Measurements from ENCODE around the gene NPTX1. TPM values are rescaled to one million over a fixed set of nuclear protein-coding genes. Genes with fewer than 3 reads are reported as not detected.

Gene NPTX1
- total RNA-seq, 1 experiment from 2014 or later: 0.80 TPM

- DNase-seq (ENCODE audit: low read depth): peak; percentile 12
Observed at GRCh38 chr17:80446645-80447405, 29.6 kb downstream of the NPTX1 start.

DNA sequence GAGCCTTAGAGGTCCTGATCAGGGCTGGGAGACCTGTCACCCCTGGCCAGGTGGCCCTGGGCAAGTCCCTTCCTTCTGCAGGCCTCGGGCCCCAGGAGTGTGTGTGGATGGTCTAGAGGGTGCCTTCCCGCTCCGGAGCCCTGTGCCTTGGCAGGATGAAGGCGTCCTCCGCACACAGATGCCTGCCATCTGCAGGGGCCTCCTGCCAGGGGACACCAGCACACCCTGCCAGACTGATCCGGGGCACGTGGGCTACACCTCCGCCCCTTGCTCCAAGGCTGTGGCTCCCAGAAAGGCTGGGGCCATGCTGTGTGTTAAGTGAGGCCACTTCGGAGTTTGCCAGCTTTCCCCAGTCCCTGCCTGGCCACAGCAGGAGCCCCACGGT is 30.7 kb downstream of the NPTX1 start:
- no peak for DNase-seq (ENCODE audit: low read depth)

GRCh38 chr17:80445007-80445725 is 31.2 kb downstream of the NPTX1 start:
- no peak for DNase-seq (ENCODE audit: low read depth)

- DNase-seq (ENCODE audit: low read depth): no peak
Observed at GRCh38 chr17:80444644-80444979, 31.8 kb downstream of the NPTX1 start.

DNA sequence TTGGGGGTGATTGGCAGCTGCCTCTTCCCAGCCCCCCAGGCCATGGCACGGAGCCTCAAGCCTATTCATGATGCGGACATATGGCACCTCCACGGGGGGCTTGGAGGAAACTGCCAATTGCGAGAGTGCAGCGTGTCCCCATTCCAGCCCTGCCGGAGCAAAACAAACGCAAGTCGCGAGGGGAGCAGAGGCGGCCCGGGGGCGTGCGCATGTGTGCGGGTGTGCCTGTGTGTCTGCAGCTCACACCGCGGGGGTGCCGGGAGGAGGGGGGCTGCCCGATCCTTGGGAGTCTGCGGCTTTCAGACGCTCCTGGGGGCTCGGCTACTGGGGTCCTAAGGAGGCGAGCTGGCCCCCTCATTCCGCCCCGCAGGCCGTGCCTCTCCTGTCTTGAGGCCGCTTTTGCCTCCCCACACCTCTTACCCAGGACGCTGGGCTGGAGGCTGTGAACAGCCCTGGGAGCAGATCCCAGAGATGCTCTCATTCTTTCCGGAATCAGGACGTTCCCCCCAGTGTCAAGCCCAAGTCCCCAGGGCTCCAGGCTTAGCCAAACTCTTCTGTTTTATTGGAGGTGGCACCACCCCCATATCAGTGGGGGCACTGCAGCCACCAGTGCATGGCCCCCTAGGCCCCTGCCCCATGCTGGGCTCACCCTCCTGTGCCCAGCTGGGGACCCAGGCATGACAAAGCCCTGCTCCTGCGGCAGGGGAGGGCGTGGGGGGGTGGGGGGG is 32.3 kb downstream of the NPTX1 start:
- no peak for DNase-seq (ENCODE audit: low read depth)

GRCh38 chr17:80443498-80443897 is 32.9 kb downstream of the NPTX1 start:
- DNase-seq (ENCODE audit: low read depth): no peak

GRCh38 chr17:80442764-80443163 is 33.6 kb downstream of the NPTX1 start:
- no peak for DNase-seq (ENCODE audit: low read depth)

- no peak for DNase-seq (ENCODE audit: low read depth)
Observed at GRCh38 chr17:80442323-80442659, 34.1 kb downstream of the NPTX1 start.

DNA sequence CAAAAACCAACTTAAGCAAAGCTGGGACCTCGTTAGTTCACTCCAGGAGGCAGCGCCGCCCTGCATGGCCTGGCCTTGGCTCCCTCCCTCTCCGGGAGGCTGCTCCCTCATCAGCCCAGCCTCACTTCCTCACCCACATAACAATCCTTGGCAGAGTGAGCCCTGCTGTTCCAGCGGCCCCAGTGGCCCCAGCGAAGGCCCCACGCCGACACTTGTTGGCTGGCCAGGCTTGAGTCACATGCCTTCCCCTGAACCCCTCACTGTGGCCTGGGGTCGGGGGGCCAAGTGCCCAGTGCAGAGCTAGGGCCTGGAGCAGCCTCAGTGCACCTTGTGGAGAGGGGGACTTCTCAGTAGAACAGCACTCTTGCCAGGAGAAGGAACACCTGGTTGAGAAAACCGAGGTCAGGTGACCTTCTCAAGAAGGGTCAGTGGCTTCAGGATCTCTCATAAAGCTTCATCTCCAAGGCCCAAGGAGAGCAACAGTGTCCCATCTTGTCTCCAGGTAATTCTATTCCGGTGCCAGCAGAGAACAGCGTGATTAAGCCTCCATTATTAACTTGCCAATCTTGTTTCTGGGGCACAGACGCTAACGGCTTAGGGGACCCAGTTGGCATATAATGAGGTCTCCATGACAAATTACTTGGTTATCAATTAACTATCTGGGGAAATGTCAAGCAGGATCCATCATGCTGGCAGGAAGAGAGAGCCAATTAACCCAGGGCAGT is 34.6 kb downstream of the NPTX1 start:
- no peak for DNase-seq (ENCODE audit: low read depth)

GRCh38 chr17:80441133-80441578 is 35.3 kb downstream of the NPTX1 start:
- peak; percentile 20 for DNase-seq (ENCODE audit: low read depth)

- DNase-seq (ENCODE audit: low read depth): no peak
Observed at GRCh38 chr17:80439499-80439898, 36.9 kb downstream of the NPTX1 start.

DNA sequence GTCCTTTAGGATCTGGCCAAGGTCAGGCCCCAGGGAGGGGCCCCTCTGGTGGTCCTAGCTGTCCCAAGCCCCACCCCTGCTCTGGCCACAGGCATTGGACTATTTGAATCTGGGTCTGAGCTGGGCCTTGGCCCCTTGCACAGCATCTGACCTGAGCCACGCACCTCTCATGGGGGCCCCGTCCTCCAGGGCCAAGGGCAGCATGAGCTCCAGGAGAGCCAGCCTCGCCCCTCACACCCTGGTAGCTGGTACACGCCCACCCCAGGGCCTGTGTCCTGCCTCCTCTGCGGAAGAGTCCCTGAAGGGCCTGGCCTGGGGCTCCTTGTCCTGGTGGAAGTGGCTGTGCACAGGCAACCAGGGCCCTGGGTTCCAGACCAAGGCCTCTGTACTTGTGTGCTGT is 37.6 kb downstream of the NPTX1 start:
- no peak for DNase-seq (ENCODE audit: low read depth)

- DNase-seq (ENCODE audit: low read depth): no peak
Observed at GRCh38 chr17:80437532-80437931, 38.9 kb downstream of the NPTX1 start.

- no peak for DNase-seq (ENCODE audit: low read depth)
Observed at GRCh38 chr17:80433916-80434666, 42.3 kb downstream of the NPTX1 start.

DNA sequence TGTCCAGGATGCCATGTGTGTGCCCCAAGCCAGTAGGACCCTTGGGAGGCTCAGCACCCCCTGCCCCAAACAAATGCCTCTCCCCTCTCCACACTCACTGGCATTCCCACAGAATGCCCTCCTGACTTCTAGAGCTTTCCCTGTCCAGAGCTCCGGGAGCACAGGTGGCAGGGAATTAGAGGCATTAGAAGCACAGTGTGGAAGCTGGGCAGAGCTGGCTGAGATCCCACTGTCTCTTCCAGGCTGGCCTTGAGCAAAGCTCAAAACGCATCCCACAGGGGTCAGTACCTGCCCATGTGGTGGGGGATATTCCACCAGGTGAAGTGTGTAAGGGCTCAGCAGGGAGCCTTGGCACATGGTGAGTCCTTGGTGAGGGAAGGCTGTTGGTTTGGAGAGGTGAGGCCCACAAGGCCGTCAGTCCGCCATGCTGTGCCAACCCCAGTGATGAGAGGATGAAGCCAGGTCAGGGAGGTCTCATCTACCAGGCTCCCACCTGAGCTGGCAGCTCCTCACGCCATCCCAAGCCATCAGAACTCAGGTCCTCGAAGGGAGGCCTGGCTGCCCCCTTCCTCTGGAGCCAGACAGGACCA is 43.4 kb downstream of the NPTX1 start:
- no peak for DNase-seq (ENCODE audit: low read depth)

GRCh38 chr17:80432350-80432955 is 44.0 kb downstream of the NPTX1 start:
- DNase-seq (ENCODE audit: low read depth): no peak

DNA sequence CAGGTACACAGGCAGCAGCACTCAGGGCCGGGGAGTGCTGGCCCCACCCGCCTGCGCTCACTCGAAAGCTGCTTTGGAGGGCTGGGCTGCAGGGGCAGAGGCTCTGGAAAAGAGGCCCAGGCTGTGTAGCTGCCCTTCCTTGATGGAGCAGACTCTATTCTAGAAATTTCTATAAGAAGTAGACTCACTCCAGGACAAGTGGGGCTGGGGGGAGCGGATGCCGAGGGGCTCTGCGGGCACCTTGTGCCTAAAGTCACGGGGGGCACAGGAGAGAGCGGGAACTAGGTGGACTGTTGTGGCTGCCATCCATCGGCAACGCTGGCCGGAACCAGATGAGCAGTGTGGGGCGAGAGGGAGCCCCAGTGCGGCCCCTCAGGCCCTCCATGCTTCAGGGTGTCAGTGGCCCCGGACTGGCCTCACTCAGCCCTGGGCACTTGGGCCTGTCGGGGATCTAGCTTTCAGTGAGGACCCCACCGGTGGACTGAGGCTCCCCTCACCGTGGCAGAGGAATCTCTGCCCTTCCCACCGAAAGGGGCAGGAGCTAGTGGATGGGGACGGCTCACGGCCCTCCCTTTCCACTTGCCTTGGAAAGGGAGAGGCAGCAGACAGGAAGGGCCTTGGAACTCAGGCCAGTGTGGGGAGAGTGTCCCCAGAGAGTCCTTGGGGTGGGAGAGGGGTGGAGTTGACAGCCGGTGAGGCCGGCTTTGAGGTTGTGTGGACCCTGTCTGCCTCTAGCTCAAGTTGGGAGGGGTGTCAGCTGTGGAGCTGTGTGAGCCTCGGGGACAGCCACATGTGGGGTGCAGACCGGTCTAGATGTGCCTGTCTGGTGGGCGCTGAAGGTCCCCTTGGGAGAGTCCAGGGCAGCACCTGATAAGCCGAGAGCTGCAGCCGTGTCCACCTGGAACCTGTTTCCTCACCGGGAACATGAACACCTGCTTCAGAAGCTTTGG is 44.9 kb downstream of the NPTX1 start:
- no peak for DNase-seq (ENCODE audit: low read depth)

GRCh38 chr17:80430446-80431245 is 45.8 kb downstream of the NPTX1 start:
- DNase-seq (ENCODE audit: low read depth): no peak
